SIG-M5 treated with dmso at 0.1 percent for 504 hours (cell line): ENCODE measurements around the gene ZFP36L1.
A peak's percentile ranks its signal among the peaks of the same experiment; 100 is the strongest.

Experiments used
- DNase-seq: peaks from one replicate; lab custom pipeline; 2025; ENCODE audit not compliant: unreplicated experiment; lab: John Stamatoyannopoulos, UW

The ZFP36L1 gene

DNA sequence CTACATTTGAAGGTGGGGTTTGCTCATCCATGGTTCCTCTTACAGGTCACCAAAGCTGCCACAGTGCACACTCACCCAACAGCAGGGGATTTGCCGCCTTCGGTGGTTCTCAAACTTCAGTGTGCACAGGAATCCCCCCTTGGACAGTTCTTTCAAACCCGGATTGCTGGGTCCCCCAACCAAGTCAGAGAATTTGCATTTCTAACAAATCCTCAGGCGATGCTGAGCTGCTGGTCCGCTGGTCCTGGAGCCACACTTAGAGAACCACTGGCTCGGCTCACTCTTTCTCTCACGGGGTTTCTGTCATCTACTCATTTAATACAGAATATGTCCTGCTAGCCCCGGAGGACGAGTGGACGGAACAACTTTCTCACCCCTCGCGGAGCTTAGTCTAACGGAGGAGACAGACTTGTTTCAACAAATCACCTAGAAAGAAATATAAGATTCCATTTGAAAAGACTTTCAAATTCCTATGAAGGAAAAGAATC is 24.1 kb upstream of the ZFP36L1 start:
- no peak for DNase-seq

DNA sequence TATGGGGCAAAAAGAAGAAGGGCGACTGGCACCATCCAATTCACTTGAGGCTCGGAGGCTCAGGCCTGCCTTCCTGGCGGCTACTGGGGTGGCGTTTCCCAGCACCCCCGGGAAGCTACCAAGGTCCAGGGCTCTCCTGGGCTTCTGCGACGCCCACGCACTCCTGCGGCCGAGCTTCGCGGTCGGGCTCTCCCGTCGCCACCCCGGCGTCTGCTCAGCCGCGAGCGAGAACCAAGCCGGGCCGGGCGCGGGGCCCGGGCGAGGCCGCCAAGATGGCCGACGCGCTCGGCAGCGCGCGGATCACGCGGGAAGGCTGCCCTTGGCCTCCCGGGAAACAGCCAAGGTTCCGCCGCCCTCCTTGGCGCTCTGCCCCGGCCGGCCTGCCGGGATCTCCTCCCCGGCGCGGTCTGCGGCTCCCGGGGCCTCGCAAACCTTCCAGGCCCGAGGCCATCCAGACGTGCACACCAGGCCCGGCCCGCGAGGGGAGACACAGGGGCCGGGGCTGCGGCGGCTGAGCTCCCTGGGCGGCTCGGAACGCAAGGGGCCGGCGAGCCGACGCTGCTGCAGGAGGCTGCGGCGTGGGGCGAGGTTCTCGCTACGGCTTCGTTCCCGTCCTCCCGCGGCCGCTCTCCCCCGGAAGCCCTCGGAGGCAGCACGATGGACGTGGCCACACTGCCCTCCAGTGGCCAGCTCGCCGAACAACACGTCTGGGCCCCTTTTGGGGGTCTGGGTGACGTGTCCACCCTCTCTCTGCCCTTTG is 23.5 kb upstream of the ZFP36L1 start:
- peak; percentile 79 for DNase-seq

DNA sequence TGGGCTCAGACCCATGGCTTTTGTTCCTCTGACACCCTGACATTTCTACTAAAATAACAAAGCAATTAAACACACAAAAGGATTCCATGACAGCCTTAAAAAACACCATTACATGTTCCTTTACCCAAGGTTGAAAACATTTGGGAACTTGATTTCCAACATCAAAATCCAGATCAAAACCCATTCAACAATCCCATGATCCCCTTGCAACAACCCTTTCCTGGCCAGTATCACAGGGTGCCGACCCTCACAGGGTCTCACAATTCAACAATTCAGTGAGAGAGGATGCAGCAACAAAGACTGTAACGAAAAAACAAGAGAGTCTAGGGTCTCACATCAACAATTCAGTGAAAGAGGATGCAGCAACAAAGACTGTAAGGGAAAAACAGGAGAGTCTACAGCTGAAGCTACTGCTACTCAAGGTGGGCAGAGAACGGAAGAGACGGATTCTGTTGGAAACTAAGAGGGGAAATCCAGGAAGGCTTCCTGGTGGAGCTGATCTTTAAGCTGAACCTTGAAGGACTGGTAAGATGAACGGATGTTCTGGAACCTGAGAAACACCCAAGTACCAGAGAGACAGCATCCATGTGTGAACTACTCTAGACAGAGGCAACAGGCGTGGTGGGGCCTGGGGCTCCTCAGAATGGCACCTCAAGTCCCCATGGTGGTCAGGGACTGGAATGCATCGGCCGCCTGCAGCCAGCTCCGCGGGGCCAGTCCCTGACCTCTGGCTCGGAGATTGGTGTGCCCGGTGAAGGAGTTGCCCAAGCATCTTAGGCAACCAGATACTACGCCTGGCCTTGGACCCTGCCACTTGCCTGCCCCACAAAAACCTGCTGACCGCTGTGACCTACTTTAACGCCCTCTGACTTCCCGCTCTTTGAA is 22.7 kb upstream of the ZFP36L1 start:
- DNase-seq: no peak

DNA sequence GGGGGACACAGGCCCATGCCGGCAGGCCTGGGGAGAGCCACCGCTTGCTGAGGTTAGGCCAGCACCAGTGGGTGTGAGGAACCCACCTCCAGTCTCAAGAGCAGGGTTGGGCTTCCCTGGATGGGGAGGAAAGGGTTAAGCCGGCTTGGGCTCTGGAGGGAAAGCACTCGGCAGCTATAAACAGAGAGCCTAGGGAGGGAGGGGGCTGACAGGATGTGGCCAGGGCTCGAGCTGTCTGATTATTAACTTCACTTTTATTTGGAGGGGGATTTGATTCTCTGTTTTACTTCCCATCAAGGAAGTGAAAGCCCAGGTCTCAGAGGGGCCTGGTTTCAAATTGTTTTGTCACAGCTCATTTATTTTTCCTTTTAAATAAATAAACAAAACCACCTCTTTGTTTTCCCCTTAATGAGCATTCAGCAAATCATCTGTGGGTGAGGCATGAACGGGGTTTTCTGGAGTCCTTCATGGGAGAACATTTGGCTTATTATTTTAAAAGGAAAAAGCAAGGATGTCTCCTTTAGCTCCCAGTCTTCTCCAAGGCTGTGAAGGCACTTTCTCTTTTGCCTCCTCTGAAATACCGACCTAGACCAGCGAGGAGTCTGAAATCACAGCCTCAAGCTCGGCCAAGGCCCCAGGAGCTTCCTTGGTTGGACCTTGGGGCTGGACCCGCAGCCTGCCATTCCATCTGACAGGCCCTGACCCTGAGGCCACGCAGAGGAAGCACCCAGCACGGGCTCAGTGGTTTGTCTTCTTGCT is 21.9 kb upstream of the ZFP36L1 start:
- no peak for DNase-seq

DNA sequence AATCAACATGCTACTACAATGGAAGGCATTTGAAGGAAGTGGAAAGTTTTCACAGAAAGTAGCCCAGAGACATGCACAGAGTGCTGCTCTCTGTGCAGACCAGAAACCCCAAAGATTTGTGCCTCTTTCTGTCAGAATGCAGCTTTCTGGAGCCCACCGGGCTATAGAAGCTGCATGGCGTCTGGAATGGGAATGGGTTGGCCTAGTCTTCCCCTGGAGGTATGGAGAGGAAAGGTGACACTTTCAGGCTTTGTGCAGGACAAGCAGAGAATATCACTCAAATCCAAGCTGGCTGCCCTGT is 21.3 kb upstream of the ZFP36L1 start:
- DNase-seq: no peak

DNA sequence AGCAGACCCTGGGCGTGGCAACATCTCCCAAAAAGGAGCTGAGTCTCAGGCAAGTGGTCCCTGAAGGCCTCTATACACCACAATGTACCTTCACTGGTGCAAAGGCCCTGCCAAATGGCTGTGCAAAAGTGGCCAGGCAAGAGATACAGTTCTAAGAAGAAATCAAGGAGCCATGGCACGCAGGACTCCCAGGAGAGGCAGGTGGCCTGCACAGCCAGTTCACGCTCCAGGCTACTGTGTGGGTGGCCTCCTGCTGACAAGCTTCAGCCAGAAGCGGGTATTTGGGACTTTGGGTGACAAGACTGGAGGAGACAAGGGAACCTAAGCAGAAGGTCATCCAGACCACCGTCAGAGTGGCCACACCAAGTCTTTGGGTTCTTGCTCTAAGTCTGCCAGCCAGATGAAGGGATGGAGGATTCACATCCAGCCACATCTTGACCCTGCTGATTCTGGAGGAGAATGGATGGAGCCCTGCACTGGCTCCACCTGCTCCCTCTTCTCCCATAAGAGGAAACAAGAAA is 20.5 kb upstream of the ZFP36L1 start:
- DNase-seq: no peak

DNA sequence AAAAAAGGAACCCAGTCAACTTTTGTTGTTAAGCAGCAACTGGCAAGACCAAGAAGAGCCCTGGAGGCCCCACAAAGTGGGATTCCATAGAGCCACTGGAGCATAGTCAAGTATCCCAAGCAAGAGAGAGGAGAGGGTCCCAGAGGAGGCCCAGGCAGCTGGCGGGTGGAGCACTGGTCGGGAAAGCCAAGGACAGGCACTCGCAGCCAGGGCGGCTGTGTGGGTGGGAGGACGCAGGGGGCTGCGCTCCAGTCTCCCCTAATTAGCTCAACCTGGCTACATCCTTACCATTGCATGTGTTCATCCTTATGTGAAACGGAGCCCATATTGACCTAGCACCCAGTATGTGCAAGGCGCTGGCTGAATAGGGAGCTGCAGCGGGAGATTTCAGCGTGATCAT is 18.3 kb upstream of the ZFP36L1 start:
- no peak for DNase-seq

DNA sequence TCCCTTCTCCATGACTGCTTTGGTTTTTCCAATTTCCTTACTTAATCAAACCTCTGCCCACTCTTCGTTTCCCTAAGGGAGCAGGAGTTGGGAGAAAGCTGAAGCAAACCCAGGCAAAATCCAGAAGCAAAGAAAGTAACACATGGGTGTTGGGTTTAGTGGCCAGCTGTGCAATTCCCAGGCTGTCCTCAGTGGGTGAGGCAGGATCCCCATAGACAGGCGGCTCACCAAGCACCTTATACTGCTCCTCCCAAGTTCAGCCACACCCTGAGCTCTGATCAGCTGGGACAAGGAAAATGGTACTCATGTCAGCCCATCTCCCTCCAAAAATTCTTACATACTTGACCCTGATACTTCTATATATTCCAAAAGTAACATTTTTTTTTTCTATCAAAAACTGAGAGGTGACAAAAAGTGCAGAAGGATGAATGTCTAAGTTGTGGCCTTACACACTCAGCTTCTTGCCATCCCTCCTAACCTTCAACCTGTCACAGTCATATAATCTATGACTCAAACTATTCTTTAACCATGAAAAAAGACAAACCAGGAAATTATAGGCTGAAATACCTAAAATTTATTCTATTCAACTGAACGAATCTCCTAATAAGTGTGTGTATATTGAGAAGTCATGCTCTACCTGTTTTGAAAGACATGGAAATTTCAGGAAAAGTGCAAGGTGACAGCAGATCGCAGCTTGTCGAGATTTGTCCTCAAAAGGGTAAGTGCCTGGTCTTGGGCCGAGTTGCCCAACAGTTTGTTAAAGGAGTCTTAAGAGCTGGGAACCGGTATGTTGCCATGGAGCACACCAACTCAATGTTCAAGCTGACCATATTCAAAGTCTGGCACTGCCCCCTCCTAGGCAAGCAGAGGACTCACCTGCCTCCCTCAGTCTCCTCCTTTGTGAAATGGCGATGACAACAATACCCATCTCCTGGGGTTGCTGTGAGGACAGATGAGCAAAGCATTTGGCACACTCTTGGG is 17.6 kb upstream of the ZFP36L1 start:
- DNase-seq: no peak

DNA sequence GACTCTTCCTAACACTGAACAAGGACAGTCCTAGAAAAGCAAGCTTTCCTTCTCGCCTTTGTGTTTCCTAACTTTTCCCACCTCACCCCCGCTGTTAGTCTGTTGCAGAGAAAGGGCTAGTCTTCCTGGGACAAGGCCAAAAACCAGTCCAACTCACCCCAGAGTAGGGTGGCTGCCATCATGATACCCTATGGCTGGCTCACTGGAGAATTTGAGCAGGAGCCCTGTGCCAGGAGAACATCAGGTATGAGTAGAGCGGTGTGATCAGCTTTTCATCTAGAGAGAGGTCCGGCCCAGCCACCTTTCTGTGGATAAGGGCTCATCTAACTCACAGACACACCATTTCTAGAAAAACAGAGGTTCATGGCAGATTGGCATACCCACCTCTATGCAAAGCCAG is 16.7 kb upstream of the ZFP36L1 start:
- DNase-seq: no peak

DNA sequence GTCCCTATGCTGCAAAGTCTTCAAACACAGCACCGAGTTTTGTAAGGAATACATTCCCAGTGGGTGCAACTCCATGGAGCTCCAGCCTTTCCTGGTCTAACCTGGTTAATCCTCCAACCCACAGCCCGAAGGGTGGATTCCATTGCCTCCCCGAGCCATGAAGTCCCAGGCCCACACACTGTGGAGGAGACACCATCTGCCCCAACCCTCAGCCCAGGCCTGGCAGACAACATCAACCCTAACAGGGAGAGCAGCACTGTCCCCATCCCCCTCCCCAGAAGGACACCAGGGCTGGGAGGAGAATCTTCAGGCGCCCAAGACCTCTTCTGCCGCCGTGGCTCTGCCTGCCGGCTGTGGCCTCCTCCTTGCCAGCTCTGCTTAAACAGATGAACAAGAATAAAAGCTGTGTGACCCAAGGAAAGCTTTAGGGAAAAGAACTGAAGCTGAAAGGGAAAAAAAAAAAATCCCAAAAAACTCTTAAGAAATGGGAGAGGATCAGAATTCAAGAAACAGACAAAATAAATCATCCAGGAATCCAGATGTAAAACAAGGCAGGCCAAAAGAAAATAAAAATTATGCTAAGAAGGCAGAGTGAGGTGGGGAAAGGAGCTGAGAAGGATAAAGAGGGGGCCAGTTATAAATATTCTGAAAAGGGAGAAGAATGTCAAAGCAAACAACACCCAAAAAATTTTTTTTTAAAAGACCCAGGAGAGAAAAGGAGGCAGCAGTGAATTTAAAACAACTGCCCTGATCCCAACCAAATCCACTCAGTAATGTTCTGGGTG is 16.0 kb upstream of the ZFP36L1 start:
- DNase-seq: no peak

DNA sequence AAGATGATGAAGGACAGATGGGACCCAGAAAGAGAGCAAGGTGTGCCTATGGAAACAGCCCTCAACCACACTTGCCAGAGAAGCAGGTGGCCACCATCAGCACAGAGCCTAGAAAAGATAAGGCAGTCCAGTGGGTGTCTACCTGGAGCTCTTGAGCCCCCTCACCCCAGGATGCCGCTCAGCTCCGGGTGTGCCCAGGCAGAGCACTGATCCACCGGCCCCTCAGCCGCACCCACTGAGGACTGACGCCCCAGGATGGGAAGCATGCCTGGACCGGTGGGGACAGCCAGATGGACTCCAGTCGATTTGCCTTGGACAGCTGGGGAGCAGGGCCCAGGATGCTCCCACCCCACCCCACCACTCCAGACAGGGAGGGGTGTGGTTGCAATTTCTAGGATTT is 15.1 kb upstream of the ZFP36L1 start:
- DNase-seq: no peak

DNA sequence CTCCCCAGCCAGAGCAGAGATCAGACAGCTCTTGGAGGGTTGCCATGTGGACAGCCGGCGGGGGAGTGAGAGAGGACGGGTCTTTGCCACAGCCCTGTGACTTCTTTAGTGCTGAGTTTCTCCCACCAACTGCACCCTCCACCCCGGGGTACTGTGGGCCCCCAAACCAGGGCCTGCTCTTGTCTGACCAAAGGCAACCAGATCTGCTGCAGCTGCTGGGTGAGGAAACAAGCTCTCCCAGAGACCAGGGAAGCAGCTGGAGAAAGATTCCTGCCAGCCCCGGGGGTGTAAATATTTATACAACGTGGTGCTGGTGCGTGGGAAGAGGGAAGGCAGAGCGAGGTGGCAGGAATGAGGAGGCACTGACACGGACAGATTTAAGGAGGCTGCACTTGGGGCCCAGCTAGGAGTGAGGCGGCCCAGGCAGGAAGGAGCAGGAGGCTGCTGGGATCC is 14.3 kb upstream of the ZFP36L1 start:
- peak; percentile 33 for DNase-seq

DNA sequence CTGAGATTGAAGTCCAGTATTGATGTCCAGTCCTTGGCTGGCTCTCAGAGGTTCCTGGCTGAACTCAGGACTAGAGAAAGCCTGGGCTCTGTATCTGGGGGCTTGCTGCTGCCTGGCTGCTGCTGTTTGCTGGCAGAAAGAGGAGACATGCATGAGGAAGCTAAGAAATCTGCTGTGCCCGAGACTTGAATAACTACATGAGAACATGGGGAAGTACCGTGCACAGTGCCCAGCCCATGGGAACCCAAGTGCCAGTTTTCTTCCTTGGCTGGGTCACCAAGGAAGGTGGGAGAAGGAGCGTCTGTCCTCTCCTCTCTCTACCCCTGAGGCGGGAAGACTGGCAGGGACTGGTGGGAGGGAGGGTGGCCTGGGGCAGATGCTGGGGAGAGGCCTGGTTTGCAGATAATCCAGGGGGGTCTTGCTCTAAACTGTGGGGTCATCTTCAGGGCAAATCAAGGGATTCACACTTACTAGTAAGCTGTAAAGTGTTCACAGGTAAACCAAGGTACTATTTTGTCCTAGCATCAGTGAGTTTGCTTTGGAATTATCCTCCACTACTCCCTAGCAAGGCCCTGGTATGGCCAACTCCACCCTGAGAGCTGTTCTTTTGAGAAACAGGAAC is 13.8 kb upstream of the ZFP36L1 start:
- DNase-seq: no peak

DNA sequence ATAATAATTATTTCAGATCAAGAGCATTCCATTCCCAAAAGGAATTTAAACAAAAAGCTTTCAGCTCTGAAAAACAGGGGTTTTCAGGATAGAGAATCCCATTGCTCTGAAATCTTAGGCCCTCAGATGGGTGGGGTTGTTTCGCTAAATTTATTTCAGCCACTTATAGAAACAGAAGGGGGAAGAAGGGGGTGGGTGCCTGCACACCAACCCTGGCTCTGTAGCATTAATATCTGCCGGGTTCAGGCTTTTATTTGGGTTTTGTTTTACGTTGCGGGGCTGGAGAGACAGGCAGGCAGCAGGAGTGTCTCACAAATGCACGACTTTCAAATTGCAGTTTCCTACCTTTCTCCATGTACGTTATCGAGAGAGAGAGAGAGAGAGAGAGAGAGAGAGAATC is 12.5 kb upstream of the ZFP36L1 start:
- DNase-seq: no peak

DNA sequence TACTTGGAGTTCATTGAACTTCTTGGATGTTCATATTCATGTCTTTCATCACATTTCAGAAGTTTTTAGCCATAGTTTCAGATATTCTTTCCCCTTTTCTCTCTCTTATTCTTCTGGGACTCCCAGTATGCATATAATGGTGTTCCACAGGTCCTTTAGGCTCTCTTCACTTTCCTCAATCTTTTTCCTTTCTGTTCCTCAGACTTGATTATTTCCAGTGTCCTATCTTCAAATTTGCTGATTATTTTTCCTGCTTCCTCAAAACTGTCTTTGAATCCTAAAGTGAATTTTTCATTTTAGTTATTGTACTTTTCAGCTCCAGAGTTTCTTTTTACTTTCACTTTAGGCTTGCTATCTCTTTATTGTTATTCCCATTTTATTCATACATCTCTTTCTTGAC is 8.8 kb upstream of the ZFP36L1 start:
- DNase-seq: no peak

DNA sequence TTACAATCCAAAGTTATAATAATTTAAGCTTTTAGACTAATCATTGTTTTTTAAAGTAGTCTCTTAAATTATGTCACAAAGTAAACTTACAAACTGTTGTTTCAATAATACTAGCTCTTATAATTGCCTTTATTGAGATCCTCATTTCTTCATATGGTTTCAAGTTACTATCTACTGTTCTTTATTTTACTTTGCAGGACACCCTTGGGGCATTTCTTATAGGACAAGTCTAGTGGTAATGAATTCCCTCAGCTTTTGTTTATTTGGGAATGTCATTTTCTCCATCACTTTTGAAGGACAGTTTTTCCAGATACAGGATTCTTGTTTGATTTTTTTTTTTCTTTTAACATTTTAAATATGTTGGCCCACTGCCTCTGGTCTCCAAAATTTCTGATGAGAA is 8.1 kb upstream of the ZFP36L1 start:
- DNase-seq: no peak

DNA sequence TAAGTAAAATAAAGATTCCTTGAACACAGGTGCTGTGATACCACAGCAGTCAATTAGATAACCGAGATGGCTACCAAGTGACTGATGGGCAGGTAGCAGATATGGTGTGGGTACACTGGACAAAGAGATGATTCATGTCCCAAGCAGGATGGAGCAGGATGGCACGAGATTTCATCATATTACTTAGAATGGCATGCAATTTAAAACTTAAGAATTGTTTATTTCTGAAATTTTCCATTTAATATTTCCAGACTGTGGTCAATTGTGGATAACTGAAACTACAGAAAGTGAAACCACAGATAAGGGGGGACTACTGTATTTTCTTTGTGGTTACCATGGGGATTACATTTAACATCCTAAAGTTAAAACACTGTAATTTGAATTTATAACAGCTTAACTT is 7.5 kb upstream of the ZFP36L1 start:
- DNase-seq: no peak

DNA sequence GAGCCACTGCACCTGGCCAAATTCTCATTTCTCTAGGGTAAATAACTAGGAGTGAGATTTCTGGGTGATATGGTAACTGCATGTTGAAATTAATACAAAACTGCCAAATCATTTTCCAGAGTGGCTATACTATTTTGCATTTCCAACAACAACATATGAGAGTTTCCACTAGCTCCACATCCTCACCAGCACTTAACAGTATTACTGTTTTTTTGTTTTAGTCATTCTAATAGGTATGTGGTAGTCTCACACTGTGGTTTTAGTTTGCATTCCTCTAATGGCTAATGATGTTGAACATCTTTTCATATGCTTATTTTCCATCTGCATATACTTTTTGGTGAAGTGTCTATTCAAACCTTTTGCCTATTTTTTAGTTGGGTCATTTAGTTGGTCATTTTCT is 5.8 kb upstream of the ZFP36L1 start:
- DNase-seq: no peak

DNA sequence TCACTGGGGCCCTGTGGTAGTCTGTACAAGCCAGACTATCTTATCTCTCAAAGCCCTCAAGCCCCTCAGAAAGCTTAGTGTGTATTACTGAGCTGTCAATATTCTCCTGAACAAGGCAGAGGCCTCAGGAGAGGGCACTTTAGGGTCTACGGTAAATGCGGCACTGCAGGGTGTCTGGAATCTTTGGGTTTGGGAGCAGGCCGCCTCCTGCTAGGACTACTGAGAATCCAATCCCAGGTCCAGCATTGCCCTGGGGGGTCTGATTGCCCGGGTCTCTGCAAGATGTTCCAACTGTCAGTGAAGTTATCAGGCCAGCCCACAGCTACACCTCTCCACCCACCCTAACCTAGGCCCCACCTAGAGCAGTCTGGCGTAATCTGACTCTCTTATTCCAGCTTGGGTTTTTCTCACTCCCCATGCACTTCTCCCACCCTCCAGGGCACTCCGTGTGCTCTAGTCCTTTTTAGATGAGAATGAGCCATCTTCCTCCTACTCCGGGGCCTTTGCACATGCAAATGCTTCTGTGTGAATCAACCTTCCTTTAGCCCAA is 4.3 kb upstream of the ZFP36L1 start:
- no peak for DNase-seq
